Activated naive CD4-positive, alpha-beta T cell treated with anti-CD3 and anti-CD28 coated beads for 36 hours (primary cell): ENCODE data around the gene ARCN1. TPM values are rescaled to one million over a fixed set of nuclear protein-coding genes. Genes with fewer than 3 reads are reported as not detected.

Experiments
- CTCF ChIA-PET: fragments of 350-600 bp; sonication (Branson Sonifier 250); formaldehyde crosslinking; loops from one replicate; lab custom pipeline; 2021; ENCODE audit warnings: antibody characterized with exemption; lab: Charles Lee
- DNase-seq: peaks from one replicate; pipeline ENCODE4 v3.0.0-alpha.2; 2020
- H3K27ac Mint-ChIP-seq: one replicate; pipeline ENCODE4 v1.8.0; 2021; ENCODE audit warnings: mild to moderate bottlenecking, mixed read lengths
- H3K27me3 Mint-ChIP-seq: one replicate; pipeline ENCODE4 v1.8.0; 2021; ENCODE audit warnings: low read depth, mixed read lengths
- H3K36me3 Mint-ChIP-seq: one replicate; pipeline ENCODE4 v1.8.0; 2021; ENCODE audit warnings: low read depth, mixed read lengths
- H3K4me1 Mint-ChIP-seq: one replicate; pipeline ENCODE4 v1.8.0; 2021; ENCODE audit warnings: low read depth, mixed read lengths
- H3K4me3 Mint-ChIP-seq: one replicate; pipeline ENCODE4 v1.8.0; 2021; ENCODE audit warnings: mild to moderate bottlenecking, moderate library complexity, mixed read lengths
- H3K9me3 Mint-ChIP-seq: one replicate; pipeline ENCODE4 v1.8.0; 2021; ENCODE audit warnings: mixed read lengths
- intact Hi-C: fragments of 100-400 bp; cut with micrococcal nuclease; formaldehyde crosslinking; loops from one replicate; pipeline ENCODE4 v1.15.1; 2023
- total RNA-seq, 2 experiments: library from RNA; stranded (reverse); gene quantifications; one replicate each; pipeline ENCODE4 v1.2.3, GENCODE V29; 2021

ARCN1 gene
- total RNA-seq, 2 experiments from 2014 or later, result 159 to 174 TPM

DNA sequence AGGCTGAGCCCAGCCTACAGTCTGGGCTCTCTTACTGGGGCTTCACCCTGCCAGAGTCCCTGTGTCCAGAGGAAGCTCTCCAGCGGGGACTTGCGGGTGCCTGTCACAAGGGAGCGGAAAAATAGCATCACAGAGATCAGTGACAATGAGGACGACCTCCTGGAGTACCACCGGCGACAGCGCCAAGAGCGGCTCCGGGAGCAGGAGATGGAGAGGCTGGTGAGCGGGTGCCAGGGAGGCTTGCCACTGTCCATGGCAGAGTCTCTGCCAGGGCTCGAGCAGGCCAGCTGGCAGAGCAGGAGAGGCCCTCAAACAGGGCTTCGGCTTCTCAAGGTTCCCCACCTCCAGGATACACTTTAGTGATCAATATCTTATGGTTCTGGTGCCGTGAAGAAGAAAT lies 56.2 kb downstream of the ARCN1 start:
- H3K27ac Mint-ChIP-seq, result no peak overlapping the region

DNA sequence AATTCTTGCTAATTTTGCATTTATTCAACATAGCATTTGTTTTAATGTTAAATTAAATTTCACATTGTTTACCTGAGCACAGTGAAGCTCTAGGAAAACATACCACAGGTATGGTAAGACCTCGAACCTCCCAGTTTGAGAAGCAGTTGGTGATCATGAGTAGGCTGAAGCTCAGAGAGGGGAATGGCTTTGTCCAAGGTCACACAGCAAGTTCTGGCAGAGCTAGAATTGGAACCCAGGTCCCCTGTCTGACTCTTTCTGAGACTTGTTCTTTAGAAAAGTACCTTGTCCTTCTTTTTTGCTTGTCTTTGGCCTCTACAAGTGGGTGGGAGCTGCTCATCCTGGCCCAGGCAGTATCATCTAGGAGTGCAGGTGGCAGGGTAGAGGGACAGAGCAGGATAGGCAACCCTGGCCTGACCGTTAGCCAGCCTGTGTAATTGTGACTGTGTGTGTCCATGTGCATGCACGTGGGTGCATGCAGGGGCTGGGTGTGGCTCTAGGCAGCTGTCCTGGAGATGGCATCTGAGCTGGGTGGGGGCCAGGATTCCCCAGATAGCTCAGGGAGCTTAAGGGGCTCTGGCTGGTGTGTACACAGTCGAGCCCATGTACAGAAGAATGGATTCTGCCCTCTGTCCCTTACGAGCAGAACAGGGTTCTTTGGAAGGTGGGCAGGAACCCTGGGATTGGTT lies 56.8 kb downstream of the ARCN1 start:
- no peaks in the 10 kb centered on the region for H3K4me1 Mint-ChIP-seq
- DNase-seq, result no peak
- H3K9me3 Mint-ChIP-seq, result no peaks in the 10 kb centered on the region
- CTCF ChIA-PET, result interaction anchor here (0.6 kb wide), 1 partner anchor 354 kb away, joined by 4 read pairs; no protein-coding TSS in a partner anchor
- no peak overlapping the region for H3K27ac Mint-ChIP-seq
- H3K4me3 Mint-ChIP-seq, result no peak overlapping the region
- intact Hi-C loops, result no loop called here
- H3K27me3 Mint-ChIP-seq, result no peaks in the 10 kb centered on the region
- H3K36me3 Mint-ChIP-seq, result no peaks in the 10 kb centered on the region

More for the DNA sequence above, 56.2 kb downstream of the ARCN1 start:
- Mint-ChIP-seq H3K4me1 (no peaks in the 10 kb centered on the region), H3K9me3 (no peaks in the 10 kb centered on the region), H3K36me3 (no peaks in the 10 kb centered on the region), H3K27me3 (no peaks in the 10 kb centered on the region), H3K4me3 (no peak overlapping the region)
- DNase-seq, result no peak
- intact Hi-C loops, result no loop called here
- CTCF ChIA-PET, result no interaction called here

DNA sequence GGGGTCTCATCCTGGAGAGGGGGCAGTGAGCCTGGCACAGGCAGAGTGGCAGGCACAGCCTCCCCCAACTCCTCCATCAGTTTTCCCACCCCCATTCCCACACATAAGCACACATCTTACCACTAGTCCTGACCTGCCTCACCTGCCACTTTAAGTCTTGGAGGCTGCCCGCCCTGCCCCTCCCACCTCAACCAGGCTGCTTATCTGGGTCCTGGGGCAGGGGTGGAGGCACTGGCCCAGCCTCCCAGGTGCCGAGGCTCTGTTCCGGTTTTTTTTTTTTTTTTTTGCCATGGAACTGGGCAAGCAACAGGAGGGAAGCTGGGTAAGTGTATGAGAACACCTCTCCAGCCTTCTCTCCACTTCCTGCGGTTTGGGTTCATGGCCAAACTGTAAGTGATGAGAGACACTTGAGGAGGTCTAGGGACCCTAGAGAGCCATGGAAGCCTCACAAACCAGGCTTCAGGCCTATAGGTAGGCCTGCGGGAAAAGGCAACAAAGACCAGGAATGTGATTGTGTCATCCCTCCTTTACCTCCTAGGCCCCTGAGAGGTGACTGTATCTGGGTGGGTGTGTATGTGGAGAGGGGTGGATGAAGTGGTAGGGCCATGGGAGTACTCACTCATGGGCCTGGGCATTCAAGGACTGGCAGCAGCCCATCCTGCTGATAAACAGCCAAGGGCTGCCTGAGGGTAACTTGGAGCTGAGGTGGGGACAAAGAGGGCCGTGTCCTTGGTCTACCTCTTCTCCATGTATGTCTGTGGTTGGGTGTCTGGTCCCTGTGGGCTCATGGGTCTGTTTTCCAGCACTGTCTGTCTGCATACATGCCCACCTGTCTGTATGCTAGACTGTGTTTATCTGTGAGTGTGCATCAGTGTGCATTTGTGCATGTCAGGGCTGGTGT lies 57.8 kb downstream of the ARCN1 start:
- DNase-seq, result no peak
- H3K4me3 Mint-ChIP-seq, result no peak overlapping the region
- CTCF ChIA-PET, result no interaction called here
- no peaks in the 10 kb centered on the region for H3K27me3 Mint-ChIP-seq
- H3K27ac Mint-ChIP-seq, result no peak overlapping the region
- H3K36me3 Mint-ChIP-seq, result no peaks in the 10 kb centered on the region
- no peaks in the 10 kb centered on the region for H3K4me1 Mint-ChIP-seq
- intact Hi-C loops, result no loop called here
- H3K9me3 Mint-ChIP-seq, result no peaks in the 10 kb centered on the region

DNA sequence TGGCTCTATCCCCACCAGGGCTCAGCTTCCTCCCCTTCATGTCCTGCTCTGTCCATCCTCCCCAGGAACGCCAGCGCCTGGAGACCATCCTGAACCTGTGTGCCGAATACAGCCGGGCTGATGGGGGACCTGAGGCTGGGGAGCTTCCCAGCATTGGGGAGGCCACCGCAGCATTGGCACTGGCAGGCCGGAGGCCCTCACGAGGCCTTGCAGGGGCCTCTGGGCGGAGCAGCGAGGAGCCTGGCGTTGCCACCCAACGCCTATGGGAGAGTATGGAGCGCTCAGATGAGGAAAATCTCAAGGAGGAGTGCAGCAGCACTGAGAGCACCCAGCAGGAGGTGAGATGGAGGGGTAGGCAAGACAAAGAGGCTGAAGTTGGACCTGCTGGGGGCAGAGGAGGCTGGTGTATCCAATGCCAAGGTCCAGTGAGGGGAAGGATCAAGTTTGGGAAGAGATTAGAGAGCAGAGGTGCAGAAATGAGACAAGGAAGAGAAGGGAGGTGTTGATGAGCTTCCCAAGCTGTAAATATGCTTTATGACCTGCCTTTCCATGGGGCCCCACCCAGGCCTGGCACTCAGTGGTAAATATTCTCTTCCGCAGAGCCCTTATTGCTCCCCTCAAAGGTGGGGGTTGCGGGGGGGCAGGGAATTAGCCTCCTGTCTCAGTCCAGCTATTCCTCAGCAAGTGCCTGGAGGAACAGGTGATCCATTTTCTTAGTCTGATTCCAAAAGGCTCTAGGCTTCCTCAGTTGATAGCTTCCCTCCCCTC lies 59.1 kb downstream of the ARCN1 start:
- H3K4me3 Mint-ChIP-seq, result no peak overlapping the region
- CTCF ChIA-PET, result no interaction called here
- no peaks in the 10 kb centered on the region for H3K36me3 Mint-ChIP-seq

DNA sequence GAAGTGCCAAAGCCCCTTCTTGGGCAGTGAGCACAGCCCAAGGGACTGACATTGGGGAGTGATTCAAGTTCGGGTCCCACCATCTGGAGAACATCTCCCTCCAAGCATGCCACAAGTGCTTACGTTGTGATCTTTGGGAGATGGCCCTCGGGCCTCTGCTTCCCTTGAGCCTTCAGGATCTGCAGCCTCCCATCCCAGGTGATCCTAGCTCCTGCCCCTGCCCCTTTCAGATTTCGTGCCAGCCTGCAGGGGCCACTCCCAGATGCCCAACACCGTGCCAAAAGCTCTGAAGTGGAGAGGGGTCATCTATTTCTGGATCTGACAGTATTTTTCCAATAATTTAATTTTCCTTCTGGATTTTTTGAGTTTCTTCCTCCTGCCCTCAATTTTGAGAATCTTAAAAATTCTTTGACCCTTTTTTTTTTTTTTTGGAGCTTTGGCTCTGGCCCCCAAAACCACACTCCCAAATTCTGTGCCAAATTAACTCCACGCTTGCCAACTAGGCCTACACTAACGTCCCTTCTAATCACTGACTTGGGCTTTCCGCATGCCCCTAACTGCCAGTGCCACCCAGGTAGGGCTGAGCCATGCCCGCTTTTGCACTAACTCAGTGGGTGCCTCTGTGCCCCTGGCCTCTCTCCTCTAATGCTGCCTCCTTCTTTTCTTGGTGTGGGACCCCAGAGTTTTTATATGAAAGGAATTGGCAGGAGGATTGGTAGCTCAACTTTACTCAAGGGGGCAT lies 60.5 kb downstream of the ARCN1 start:
- Mint-ChIP-seq H3K9me3 (no peaks in the 10 kb centered on the region), H3K4me1 (no peaks in the 10 kb centered on the region), H3K4me3 (no peak overlapping the region), H3K27me3 (no peaks in the 10 kb centered on the region), H3K36me3 (no peaks in the 10 kb centered on the region), H3K27ac (no peak overlapping the region)
- CTCF ChIA-PET, result interaction anchor here (0.6 to 0.9 kb wide), 2 partner anchors 26 to 304 kb away, joined by 3 read pairs; no protein-coding TSS in a partner anchor
- intact Hi-C loops, result no loop called here
- no peak for DNase-seq

More for the DNA sequence above, 59.1 kb downstream of the ARCN1 start:
- intact Hi-C loops, result no loop called here
- no peaks in the 10 kb centered on the region for H3K4me1 Mint-ChIP-seq
- no peaks in the 10 kb centered on the region for H3K27me3 Mint-ChIP-seq
- H3K9me3 Mint-ChIP-seq, result no peaks in the 10 kb centered on the region
- H3K27ac Mint-ChIP-seq, result no peak overlapping the region
- DNase-seq, result no peak

DNA sequence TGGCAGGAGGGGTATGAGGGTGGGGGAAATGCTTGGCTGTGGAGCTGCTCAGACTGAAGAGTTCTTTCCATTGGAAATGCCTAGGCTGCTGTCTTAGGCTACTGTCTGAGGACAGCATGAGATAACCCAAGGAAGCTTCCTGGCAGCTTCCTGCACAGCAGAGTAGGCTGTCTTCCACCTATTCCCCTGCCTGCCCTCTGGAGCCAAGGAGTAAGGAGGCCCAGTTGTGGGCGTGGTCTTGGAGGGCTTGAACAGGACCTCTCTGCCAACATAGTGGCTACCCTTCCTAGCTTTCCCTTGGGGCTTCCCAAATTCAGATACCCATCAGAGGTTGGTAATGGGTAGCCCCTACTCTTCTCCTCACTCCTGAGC lies 61.1 kb downstream of the ARCN1 start:
- H3K4me3 Mint-ChIP-seq, result no peak overlapping the region
- H3K27me3 Mint-ChIP-seq, result no peaks in the 10 kb centered on the region
- CTCF ChIA-PET, result interaction anchor here (0.6 to 0.9 kb wide), 3 partner anchors 25 to 797 kb away, joined by 3 read pairs; no protein-coding TSS in a partner anchor
- no peaks in the 10 kb centered on the region for H3K9me3 Mint-ChIP-seq
- H3K27ac Mint-ChIP-seq, result no peak overlapping the region
- no peak for DNase-seq
- intact Hi-C loops, result no loop called here
- H3K36me3 Mint-ChIP-seq, result no peaks in the 10 kb centered on the region
- H3K4me1 Mint-ChIP-seq, result no peaks in the 10 kb centered on the region

DNA sequence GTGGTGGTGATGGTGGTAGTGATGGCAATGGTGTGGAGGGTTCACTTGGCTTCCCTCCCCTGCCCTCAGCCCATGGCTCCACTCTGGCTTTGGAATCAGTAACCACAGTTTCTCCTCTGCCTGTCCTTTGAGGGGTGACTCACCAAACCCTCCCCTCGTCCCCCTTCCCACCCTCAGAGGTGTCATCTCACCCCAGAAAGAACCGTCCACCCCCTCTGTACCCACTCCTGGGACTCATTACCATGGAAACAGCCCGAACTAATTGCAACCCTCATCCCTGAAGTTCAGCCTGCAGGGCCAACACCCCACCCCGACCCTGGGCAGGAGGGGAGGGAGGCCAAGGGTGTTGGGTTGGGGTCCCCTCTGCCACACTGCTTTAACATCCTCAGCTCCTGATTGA lies 61.8 kb downstream of the ARCN1 start:
- H3K9me3 Mint-ChIP-seq, result no peaks in the 10 kb centered on the region
- no peak overlapping the region for H3K4me3 Mint-ChIP-seq
- H3K4me1 Mint-ChIP-seq, result no peaks in the 10 kb centered on the region
- H3K36me3 Mint-ChIP-seq, result no peaks in the 10 kb centered on the region
- CTCF ChIA-PET, result interaction anchor here (1.6 kb wide), 1 partner anchor 26 kb away, joined by 4 read pairs; no protein-coding TSS in a partner anchor
- H3K27me3 Mint-ChIP-seq, result no peaks in the 10 kb centered on the region
- intact Hi-C loops, result no loop called here
- H3K27ac Mint-ChIP-seq, result no peak overlapping the region
- DNase-seq, result no peak

DNA sequence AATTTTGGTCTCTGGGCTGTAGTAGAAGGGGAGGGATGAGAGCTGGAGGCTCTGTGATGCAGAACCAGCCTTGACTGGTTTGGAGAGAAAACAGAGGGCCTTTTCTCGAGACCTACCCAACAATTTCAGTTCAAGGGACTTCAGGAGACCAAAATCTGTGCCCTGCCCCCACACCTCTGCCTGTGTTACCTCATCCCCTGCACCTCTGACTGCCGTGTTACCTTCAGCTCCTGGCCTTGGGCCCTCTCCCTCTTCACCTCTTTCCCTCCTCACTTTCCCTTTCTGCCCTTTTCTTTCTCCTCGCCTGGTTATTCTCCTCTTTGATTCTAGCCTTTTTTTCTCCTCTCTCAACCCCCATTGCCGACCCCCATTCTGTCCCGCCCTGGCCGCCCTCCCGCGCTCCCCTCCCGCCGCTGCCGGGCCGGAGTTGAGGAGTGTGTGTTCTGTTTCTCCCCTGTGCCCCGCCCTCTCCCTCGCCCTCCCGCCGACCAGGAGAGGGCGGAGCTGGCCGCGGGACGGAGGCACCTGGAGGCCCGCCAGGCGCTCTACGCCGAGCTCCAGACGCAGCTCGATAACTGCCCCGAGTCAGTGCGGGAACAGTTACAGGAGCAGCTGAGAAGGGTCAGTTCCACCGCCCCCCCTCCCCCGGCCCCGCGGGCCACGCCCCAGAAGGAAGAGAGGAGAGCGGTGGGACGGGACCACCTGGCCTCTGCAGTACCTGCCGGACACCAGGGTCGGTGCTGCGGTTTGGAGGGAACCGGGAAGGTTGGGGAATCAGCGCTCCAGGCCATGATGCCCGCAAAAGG lies 62.4 kb downstream of the ARCN1 start:
- peak; percentile 20 for DNase-seq
- Mint-ChIP-seq H3K36me3 (no peaks in the 10 kb centered on the region), H3K9me3 (no peaks in the 10 kb centered on the region), H3K27ac (no peak overlapping the region), H3K27me3 (no peaks in the 10 kb centered on the region), H3K4me3 (no peak overlapping the region), H3K4me1 (no peaks in the 10 kb centered on the region)
- CTCF ChIA-PET, result interaction anchor here (0.9 to 2.7 kb wide), 4 partner anchors 17 to 463 kb away, joined by 3 to 7 read pairs (median 5); no protein-coding TSS in a partner anchor
- intact Hi-C loops, result no loop called here

DNA sequence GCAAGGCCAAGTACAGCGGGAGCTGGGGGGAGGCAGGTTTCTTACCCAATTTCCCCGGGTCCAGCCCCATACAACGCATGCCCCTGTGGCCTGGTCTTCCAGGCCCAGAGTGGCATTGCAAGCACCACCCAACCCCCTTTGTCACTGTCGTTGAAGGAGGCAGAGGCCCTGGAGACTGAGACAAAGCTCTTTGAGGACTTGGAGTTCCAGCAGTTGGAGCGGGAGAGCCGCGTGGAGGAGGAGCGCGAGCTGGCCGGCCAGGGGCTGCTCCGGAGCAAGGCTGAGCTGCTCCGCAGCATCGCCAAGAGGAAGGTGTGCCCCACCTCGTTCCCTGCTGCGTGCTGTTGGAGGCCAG lies 63.0 kb downstream of the ARCN1 start:
- CTCF ChIA-PET, result interaction anchor here (0.9 to 2.7 kb wide), 5 partner anchors 18 to 464 kb away, joined by 3 to 8 read pairs (median 6); no protein-coding TSS in a partner anchor
- Mint-ChIP-seq H3K4me1 (no peaks in the 10 kb centered on the region), H3K4me3 (no peak overlapping the region), H3K36me3 (no peaks in the 10 kb centered on the region), H3K9me3 (no peaks in the 10 kb centered on the region), H3K27ac (no peak overlapping the region), H3K27me3 (no peaks in the 10 kb centered on the region)
- DNase-seq, result no peak
- intact Hi-C loops, result no loop called here

DNA sequence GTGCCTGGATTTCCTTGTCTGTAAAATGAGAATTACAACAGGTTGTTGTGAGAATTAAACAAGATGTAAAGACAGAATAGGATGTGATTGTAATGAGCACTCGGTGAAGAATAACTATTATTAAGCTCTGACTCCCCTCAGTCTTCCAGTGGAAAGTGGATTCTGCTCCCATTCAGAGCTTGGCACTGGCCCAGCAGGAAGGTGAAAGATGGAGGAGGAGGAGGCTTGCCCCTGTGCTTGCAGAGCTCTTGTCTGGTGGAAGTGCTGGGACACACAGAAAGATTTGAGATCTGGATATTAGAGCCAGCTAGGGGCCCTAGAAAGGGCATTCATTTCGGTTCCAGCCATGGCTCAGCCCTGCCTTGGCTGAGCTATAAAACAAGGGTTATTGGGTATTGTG lies 63.4 kb downstream of the ARCN1 start:
- DNase-seq, result no peak
- CTCF ChIA-PET, result interaction anchor here (0.6 to 2.7 kb wide), 7 partner anchors 14 to 465 kb away, joined by 3 to 8 read pairs (median 3); no protein-coding TSS in a partner anchor
- Mint-ChIP-seq H3K4me3 (no peak overlapping the region), H3K9me3 (no peaks in the 10 kb centered on the region), H3K36me3 (no peaks in the 10 kb centered on the region), H3K4me1 (no peaks in the 10 kb centered on the region), H3K27ac (no peak overlapping the region), H3K27me3 (no peaks in the 10 kb centered on the region)
- intact Hi-C loops, result no loop called here
